NK-92 (cell line): ENCODE measurements around the gene CTDSP1.

Experiments
- DNase-seq: peaks from one replicate; lab custom pipeline; 2025; ENCODE audit not compliant: unreplicated experiment; lab: John Stamatoyannopoulos, UW

CTDSP1 gene

GRCh38 chr2:218382785-218383184, 16.9 kb upstream of the CTDSP1 start:
- DNase-seq, result no peak

- DNase-seq, result no peak
Measured at GRCh38 chr2:218383892-218384519, 15.7 kb upstream of the CTDSP1 start.

- no peak for DNase-seq
Measured at GRCh38 chr2:218384975-218385374, 14.7 kb upstream of the CTDSP1 start.

GRCh38 chr2:218386505-218387368, 12.9 kb upstream of the CTDSP1 start:
- no peak for DNase-seq

- no peak for DNase-seq
Measured at GRCh38 chr2:218387369-218388194, 12.1 kb upstream of the CTDSP1 start.

- no peak for DNase-seq
Measured at GRCh38 chr2:218389333-218390150, 10.1 kb upstream of the CTDSP1 start.

- DNase-seq, result no peak
Measured at GRCh38 chr2:218391202-218391601, 8.5 kb upstream of the CTDSP1 start.

- no peak for DNase-seq
Measured at GRCh38 chr2:218392459-218392858, 7.2 kb upstream of the CTDSP1 start.

- DNase-seq, result no peak
Measured at GRCh38 chr2:218392891-218393462, 6.7 kb upstream of the CTDSP1 start.

GRCh38 chr2:218393750-218394290, 5.8 kb upstream of the CTDSP1 start:
- DNase-seq, result no peak

- no peak for DNase-seq
Measured at GRCh38 chr2:218394298-218395089, 5.2 kb upstream of the CTDSP1 start.

- no peak for DNase-seq
Measured at GRCh38 chr2:218395090-218395444, 4.6 kb upstream of the CTDSP1 start.

GRCh38 chr2:218395456-218395825, 4.2 kb upstream of the CTDSP1 start:
- DNase-seq, result no peak

GRCh38 chr2:218395826-218396687, 3.6 kb upstream of the CTDSP1 start:
- DNase-seq, result peak; percentile 49

- DNase-seq, result peak; percentile 9
Measured at GRCh38 chr2:218396688-218397462, 2.8 kb upstream of the CTDSP1 start.

GRCh38 chr2:218397463-218397819, 2.2 kb upstream of the CTDSP1 start:
- no peak for DNase-seq

- no peak for DNase-seq
Measured at GRCh38 chr2:218397820-218398436, 1.7 kb upstream of the CTDSP1 start.
